Erythroblast (primary cell): ENCODE measurements around the gene ARHGEF4.

Experiments used
- GATA1 ChIP-seq: IDR thresholded peaks from 2 replicates; pipeline ENCODE4 v1.6.1; 2011; ENCODE audit warnings: low read depth, mild to moderate bottlenecking, control low read depth, low read length, moderate library complexity
- POLR2A ChIP-seq: IDR thresholded peaks from 2 replicates; pipeline ENCODE4 v1.6.1; 2011; ENCODE audit warnings: mild to moderate bottlenecking, low read length

GRCh38 chr2:130884503-130884902, 47.8 kb downstream of the ARHGEF4 start:
- TF ChIP-seq POLR2A (no peak), GATA1 (no peak)
